Chondrocyte (in vitro differentiated cells): ENCODE data around the gene GPR108. TPM values are rescaled to one million over a fixed set of nuclear protein-coding genes. Genes with fewer than 3 reads are reported as not detected.

Experiments used
- DNase-seq: peaks from one replicate; pipeline ENCODE4 v3.0.0; 2021; ENCODE audit warnings: mixed read lengths, low spot score
- H3K27ac Mint-ChIP-seq: one replicate; pipeline ENCODE4 v1.8.0; 2021; ENCODE audit warnings: mild to moderate bottlenecking, moderate library complexity, mixed read lengths; ENCODE audit not compliant: unreplicated experiment
- H3K27me3 Mint-ChIP-seq: 2 replicates; pipeline ENCODE4 v1.8.0; 2021; ENCODE audit warnings: low read depth, mixed read lengths
- H3K36me3 Mint-ChIP-seq: 2 replicates; pipeline ENCODE4 v1.8.0; 2021; ENCODE audit warnings: low read depth, mixed read lengths
- H3K4me1 Mint-ChIP-seq: 2 replicates; pipeline ENCODE4 v1.8.0; 2021; ENCODE audit warnings: low read depth, mild to moderate bottlenecking, mixed read lengths
- H3K4me3 Mint-ChIP-seq: one replicate; pipeline ENCODE4 v1.8.0; 2021; ENCODE audit warnings: mild to moderate bottlenecking, moderate library complexity, mixed read lengths; ENCODE audit not compliant: unreplicated experiment
- H3K9me3 Mint-ChIP-seq: 2 replicates; pipeline ENCODE4 v1.8.0; 2021; ENCODE audit warnings: low read depth, mixed read lengths
- CTCF ChIP-seq: fragments of 200-600 bp; sonication (generic); IDR thresholded peaks from 2 replicates; pipeline ENCODE4 v1.5.0; 2021; ENCODE audit warnings: antibody characterized with exemption, mild to moderate bottlenecking, moderate library complexity
- microRNA-seq: library from miRNA; unstranded; fragments of <30 nt; microRNA quantifications from one replicate; pipeline ENCODE4 v1.2.0, GENCODE V29; 2020; ENCODE audit warnings: borderline number of aligned reads
- total RNA-seq: library from RNA; stranded (reverse); gene quantifications from 3 replicates; pipeline ENCODE4 v1.2.1, GENCODE V29; 2021

GPR108 gene
- total RNA-seq, 1 donor from 2014 or later, result 39.8 TPM

- Mint-ChIP-seq H3K27ac (no peak overlapping the region), H3K27me3 (peaks cover 45% of the 10 kb centered on the region), H3K4me3 (no peak overlapping the region), H3K9me3 (peaks cover 11% of the 10 kb centered on the region), H3K36me3 (no peaks in the 10 kb centered on the region), H3K4me1 (no peaks in the 10 kb centered on the region)
- DNase-seq, result no peak
- no peak for TF ChIP-seq CTCF
Measured at GRCh38 chr19:6683971-6684370, 53.4 kb downstream of the GPR108 start.

GRCh38 chr19:6682607-6683128, 54.7 kb downstream of the GPR108 start:
- H3K27me3 Mint-ChIP-seq, result peaks cover 47% of the 10 kb centered on the region
- H3K27ac Mint-ChIP-seq, result no peak overlapping the region
- H3K36me3 Mint-ChIP-seq, result no peaks in the 10 kb centered on the region
- H3K9me3 Mint-ChIP-seq, result peaks cover 7% of the 10 kb centered on the region
- H3K4me1 Mint-ChIP-seq, result peaks cover 5% of the 10 kb centered on the region
- no peak for TF ChIP-seq CTCF
- no peak overlapping the region for H3K4me3 Mint-ChIP-seq
- DNase-seq, result no peak

GRCh38 chr19:6680141-6680540, 57.2 kb downstream of the GPR108 start:
- peaks cover 7% of the 10 kb centered on the region for H3K9me3 Mint-ChIP-seq
- no peak overlapping the region for H3K4me3 Mint-ChIP-seq
- no peak for TF ChIP-seq CTCF
- DNase-seq, result no peak
- H3K27me3 Mint-ChIP-seq, result peaks cover 44% of the 10 kb centered on the region
- H3K36me3 Mint-ChIP-seq, result no peaks in the 10 kb centered on the region
- H3K27ac Mint-ChIP-seq, result no peak overlapping the region
- H3K4me1 Mint-ChIP-seq, result peaks cover 9% of the 10 kb centered on the region

Small RNA genes within 50 kb of the gene (microRNA-seq; reads per million reads assigned to microRNA genes)
- gene MIR6791, result not detected

Other genes with a start within 250 kb of the GPR108 start
- gene TUBB4A, start 235.3 kb downstream of the GPR108 start, total RNA-seq, result 0.26 to 0.99 TPM (median 0.70 TPM) in 3 replicates
- 5.9 to 6.9 TPM (median 6.7 TPM) in 3 replicates for gene TNFSF9, start 206.6 kb downstream of the GPR108 start, total RNA-seq
- 3.3 to 8.1 TPM (median 3.9 TPM) in 3 replicates for gene CD70, start 146.4 kb downstream of the GPR108 start, total RNA-seq
- gene TNFSF14, start 67.4 kb downstream of the GPR108 start, total RNA-seq, result not detected in 3 replicates
- 0.77 TPM in 1 of 3 replicates, not detected in the others for gene C3, start 16.9 kb downstream of the GPR108 start, total RNA-seq
- gene TRIP10, start 2.1 kb upstream of the GPR108 start, total RNA-seq, result 81.6 to 107 TPM (median 103 TPM) in 3 replicates
- 0.41 to 0.52 TPM in 2 of 3 replicates, not detected in the other for gene SH2D3A, start 29.9 kb upstream of the GPR108 start, total RNA-seq
- not detected in 3 replicates for gene VAV1, start 35.1 kb upstream of the GPR108 start, total RNA-seq
- gene ADGRE1, start 150.0 kb upstream of the GPR108 start, total RNA-seq, result not detected in 3 replicates